HG03095 (cell line): Measurements from ENCODE around the gene CBY1.
A peak's percentile ranks its signal among the peaks of the same experiment; 100 is the strongest.

ENCODE experiments used
- ATAC-seq: cut with Tn5 transposase; IDR thresholded peaks from one replicate; pipeline ENCODE4 v1.9.1; 2021; ENCODE audit warnings: moderate library complexity; ENCODE audit not compliant: unreplicated experiment

CBY1 gene

GRCh38 chr22:38700270-38700788 lies 43.9 kb downstream of the CBY1 start:
- ATAC-seq: no peak

GRCh38 chr22:38700789-38701628 lies 44.6 kb downstream of the CBY1 start, which contains the start of gene JOSD1:
Gene JOSD1 (minus strand): TSS chr22:38700943. CDS start chr22:38699987, 956 bp downstream.
- peak; percentile 29 for ATAC-seq

GRCh38 chr22:38704654-38705234 lies 48.3 kb downstream of the CBY1 start:
- no peak for ATAC-seq

GRCh38 chr22:38705235-38706100 lies 49.0 kb downstream of the CBY1 start, which contains the start of gene GTPBP1:
Gene GTPBP1 (plus strand): TSS chr22:38705944. CDS start chr22:38705956, 12 bp downstream.
- ATAC-seq: peak; percentile 63

GRCh38 chr22:38706101-38706900 lies 49.9 kb downstream of the CBY1 start:
- ATAC-seq: no peak

- no peak for ATAC-seq
Measured at GRCh38 chr22:38706901-38707195, 50.4 kb downstream of the CBY1 start.

- ATAC-seq: no peak
Measured at GRCh38 chr22:38707346-38707745, 50.9 kb downstream of the CBY1 start.

GRCh38 chr22:38707984-38708383 lies 51.5 kb downstream of the CBY1 start:
- ATAC-seq: no peak

GRCh38 chr22:38709306-38709705 lies 52.9 kb downstream of the CBY1 start:
- ATAC-seq: no peak

- ATAC-seq: no peak
Measured at GRCh38 chr22:38710351-38710750, 53.9 kb downstream of the CBY1 start.

GRCh38 chr22:38710866-38711265 lies 54.4 kb downstream of the CBY1 start:
- ATAC-seq: no peak

GRCh38 chr22:38712486-38713207 lies 56.2 kb downstream of the CBY1 start:
- ATAC-seq: no peak

GRCh38 chr22:38713921-38714320 lies 57.5 kb downstream of the CBY1 start:
- no peak for ATAC-seq

GRCh38 chr22:38715176-38715764 lies 58.8 kb downstream of the CBY1 start:
- no peak for ATAC-seq

GRCh38 chr22:38715852-38716251 lies 59.4 kb downstream of the CBY1 start:
- ATAC-seq: no peak

GRCh38 chr22:38716271-38716670 lies 59.8 kb downstream of the CBY1 start:
- ATAC-seq: no peak

- no peak for ATAC-seq
Measured at GRCh38 chr22:38716826-38717225, 60.4 kb downstream of the CBY1 start.

GRCh38 chr22:38717244-38717643 lies 60.8 kb downstream of the CBY1 start:
- ATAC-seq: no peak

- ATAC-seq: no peak
Measured at GRCh38 chr22:38718414-38718813, 62.0 kb downstream of the CBY1 start.
